ENCODE data around the gene PLPPR3. TPM values are rescaled to one million over a fixed set of nuclear protein-coding genes. Genes with fewer than 3 reads are reported as not detected.
A peak's percentile ranks its signal among the peaks of the same experiment; 100 is the strongest.

Gene PLPPR3
- total RNA-seq, 1 donor from 2014 or later = not detected

- no peaks in the 10 kb centered on the region for H3K27me3 ChIP-seq (ENCODE audit: control insufficient read depth, insufficient read depth, low read length)
- H3K36me3 ChIP-seq (ENCODE audit: control insufficient read depth, insufficient read depth, low read length) = peaks cover 9% of the 10 kb centered on the region
- no peak overlapping the region for H3K4me3 ChIP-seq (ENCODE audit: low read depth, low read length)
- TF ChIP-seq CTCF (IDR thresholded peaks at IDR 0.05; ENCODE audit: insufficient read depth, low read length, severe bottlenecking) = no peak
- FAIRE-seq = no peak
- DNase-seq (ENCODE audit: low read depth) = no peak
Measured at GRCh38 chr19:867855-868457, 46.2 kb upstream of the PLPPR3 start.

- FAIRE-seq = no peak
- DNase-seq (ENCODE audit: low read depth) = no peak
Measured at GRCh38 chr19:867301-867793, 45.6 kb upstream of the PLPPR3 start.

GRCh38 chr19:866769-867300 is 45.1 kb upstream of the PLPPR3 start:
- no peak for FAIRE-seq
- TF ChIP-seq CTCF (IDR thresholded peaks at IDR 0.05; ENCODE audit: insufficient read depth, low read length, severe bottlenecking) = no peak
- DNase-seq (ENCODE audit: low read depth) = no peak
- Histone ChIP-seq H3K4me3 (ENCODE audit: low read depth, low read length) (no peak overlapping the region), H3K27me3 (ENCODE audit: control insufficient read depth, insufficient read depth, low read length) (no peaks in the 10 kb centered on the region), H3K36me3 (ENCODE audit: control insufficient read depth, insufficient read depth, low read length) (peaks cover 9% of the 10 kb centered on the region)

More at GRCh38 chr19:867301-867793, 45.6 kb upstream of the PLPPR3 start:
- Histone ChIP-seq H3K4me3 (ENCODE audit: low read depth, low read length) (no peak overlapping the region), H3K36me3 (ENCODE audit: control insufficient read depth, insufficient read depth, low read length) (peaks cover 9% of the 10 kb centered on the region), H3K27me3 (ENCODE audit: control insufficient read depth, insufficient read depth, low read length) (no peaks in the 10 kb centered on the region)
- TF ChIP-seq CTCF (IDR thresholded peaks at IDR 0.05; ENCODE audit: insufficient read depth, low read length, severe bottlenecking) = no peak

GRCh38 chr19:863315-863620 is 41.5 kb upstream of the PLPPR3 start:
- Histone ChIP-seq H3K27me3 (ENCODE audit: control insufficient read depth, insufficient read depth, low read length) (no peaks in the 10 kb centered on the region), H3K4me3 (ENCODE audit: low read depth, low read length) (no peak overlapping the region), H3K36me3 (ENCODE audit: control insufficient read depth, insufficient read depth, low read length) (peaks cover 6% of the 10 kb centered on the region)
- no peak for TF ChIP-seq CTCF (IDR thresholded peaks at IDR 0.05; ENCODE audit: insufficient read depth, low read length, severe bottlenecking)
- DNase-seq (ENCODE audit: low read depth) = no peak
- FAIRE-seq = no peak

- H3K36me3 ChIP-seq (ENCODE audit: control insufficient read depth, insufficient read depth, low read length) = peaks cover 2% of the 10 kb centered on the region
- peak overlapping the region; percentile 2 for H3K4me3 ChIP-seq (ENCODE audit: low read depth, low read length)
- TF ChIP-seq CTCF (IDR thresholded peaks at IDR 0.05; ENCODE audit: insufficient read depth, low read length, severe bottlenecking) = no peak
- no peaks in the 10 kb centered on the region for H3K27me3 ChIP-seq (ENCODE audit: control insufficient read depth, insufficient read depth, low read length)
- DNase-seq (ENCODE audit: low read depth) (peak; percentile 62), FAIRE-seq (no peak)
Measured at GRCh38 chr19:862581-863314, 41.0 kb upstream of the PLPPR3 start.

Data from bronchial epithelial cell (primary cell).